Stimulated activated CD4-positive, alpha-beta T cell treated with anti-CD3 and anti-CD28 coated beads, Interleukin-15, amount 100 ng/mL, for 24 hours (primary cell): ENCODE data around the gene TET3.

Source experiments
- DNase-seq: peaks from one replicate; pipeline ENCODE4 v3.0.0-alpha.2; 2020

TET3 gene

DNA sequence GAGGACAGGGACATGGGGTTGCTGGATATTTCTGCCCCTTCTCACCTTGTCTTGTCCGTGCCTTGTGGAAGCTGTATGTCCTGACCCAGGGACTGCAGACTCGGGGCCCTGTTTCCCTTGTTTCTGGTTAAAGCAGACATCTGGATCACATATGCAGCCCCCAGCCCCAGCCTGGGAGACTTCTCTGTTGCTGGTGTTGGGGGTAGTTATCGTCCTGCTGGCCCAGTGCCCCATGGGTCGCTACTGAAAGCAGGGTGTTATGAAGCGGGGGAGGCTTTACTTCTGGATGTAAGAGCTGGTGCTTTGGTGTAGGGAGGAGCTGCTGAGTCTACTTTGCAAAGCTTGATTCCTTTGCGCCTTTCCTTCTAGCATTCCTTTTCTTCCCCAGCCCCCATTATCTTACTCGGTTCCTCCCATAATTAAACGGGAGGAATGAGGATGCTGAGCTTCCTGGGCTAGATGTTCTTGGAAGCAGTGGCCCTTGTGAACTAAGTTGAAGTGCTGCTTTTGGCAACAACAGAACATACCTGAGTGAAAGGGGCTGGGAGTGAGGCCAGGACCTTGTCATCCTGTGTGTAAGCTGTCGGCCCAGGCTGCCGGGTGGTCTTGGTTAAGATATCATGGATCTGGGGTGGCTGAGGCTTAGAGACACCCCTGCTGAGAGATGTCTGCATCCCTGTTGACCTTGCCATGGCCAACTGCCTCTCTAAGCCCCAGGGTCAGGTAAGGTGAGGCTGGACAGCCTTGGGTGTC lies 3.4 kb downstream of the TET3 start:
- DNase-seq: no peak

DNA sequence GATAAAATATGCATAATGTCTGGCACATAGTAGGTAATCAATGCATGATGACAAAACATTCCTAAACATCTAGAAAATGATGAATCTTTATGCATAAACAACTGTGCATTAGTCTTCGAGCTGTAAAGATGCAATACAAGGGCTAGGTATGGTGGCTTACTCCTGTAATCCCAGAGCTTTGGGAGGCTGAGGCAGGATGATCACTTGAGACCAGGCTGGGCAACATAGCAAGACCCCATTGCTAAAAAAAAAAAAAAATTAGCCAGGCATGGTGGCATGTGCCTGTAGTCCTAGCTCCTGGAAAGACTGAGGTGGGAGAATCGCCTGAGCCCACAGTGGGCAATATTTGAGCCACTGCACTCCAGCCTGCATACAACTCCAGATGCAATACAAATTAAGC lies 5.3 kb downstream of the TET3 start:
- no peak for DNase-seq

DNA sequence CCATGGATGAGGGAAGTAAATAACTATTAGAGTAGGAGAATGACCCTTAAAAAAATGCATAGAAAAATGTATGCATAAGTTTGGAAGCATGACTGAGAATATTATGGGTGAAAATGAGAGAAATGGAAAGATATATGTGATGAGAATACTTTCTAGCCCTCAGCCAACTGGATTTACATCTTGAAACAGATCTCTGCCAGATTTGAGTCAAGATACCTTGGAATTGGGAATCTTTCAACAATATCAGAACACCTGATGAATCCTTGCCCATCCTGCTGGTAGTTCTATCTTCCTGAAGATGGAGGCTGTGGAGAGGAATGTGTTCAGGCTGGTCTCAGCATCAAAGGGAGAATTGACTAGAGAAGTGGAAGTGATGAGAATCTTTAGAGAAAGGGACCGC lies 5.8 kb downstream of the TET3 start:
- no peak for DNase-seq

DNA sequence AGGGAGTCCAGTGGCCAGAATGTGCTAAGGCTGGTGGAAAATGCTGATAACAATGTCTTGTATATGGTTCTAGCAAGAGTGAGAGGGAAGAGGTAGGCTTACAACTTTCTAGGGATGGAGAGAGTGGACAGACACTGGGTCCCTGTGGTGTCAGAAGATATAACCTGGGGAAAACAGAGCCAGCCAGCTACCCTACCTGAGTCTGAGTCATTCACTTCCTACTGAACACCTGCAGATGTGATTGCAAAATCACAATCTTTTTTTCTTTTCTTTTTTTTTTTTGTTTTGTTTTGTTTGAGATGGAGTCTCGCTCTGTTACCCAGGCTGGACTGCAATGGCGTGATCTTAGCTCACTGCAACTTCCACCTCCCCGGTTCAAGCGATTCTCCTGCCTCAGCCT lies 7.3 kb downstream of the TET3 start:
- no peak for DNase-seq

DNA sequence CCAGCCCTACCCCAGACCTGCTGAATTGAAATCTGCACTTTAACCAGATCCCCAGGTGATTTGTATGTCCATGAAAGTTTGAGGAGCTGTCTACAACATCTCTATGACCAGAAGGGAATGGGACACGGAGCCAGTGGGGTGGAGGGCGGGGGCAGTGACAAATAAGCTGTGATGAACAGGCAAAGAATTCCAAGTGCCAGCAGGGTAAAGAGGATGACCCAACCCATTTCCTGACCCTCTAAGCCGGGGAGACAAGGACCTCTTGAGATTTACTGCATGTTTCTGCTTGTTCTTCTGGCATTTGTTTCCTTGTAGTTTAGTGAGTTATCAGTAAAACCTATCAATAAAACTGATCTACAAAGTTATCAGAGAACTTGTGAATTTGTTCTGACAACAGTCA lies 8.7 kb downstream of the TET3 start:
- no peak for DNase-seq

DNA sequence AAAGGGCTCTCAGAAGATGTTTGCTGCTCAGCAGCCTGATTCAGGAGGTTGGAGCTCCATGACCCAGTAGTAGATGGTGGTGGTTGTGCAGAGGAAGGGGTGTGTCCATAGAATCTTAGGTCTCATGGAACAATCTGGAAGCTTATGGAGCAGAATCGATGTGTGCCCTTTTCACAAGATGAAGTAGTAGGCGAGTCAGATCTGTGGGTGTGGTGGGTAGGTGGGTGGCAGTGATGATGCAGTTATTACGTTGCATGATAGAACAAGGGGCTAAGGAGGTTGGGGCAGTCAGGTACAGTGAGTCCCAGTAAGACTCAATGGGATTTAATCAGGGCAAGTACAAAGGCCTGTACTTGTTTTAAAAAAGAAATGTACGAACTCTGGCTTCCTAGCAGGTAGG lies 9.1 kb downstream of the TET3 start:
- no peak for DNase-seq

DNA sequence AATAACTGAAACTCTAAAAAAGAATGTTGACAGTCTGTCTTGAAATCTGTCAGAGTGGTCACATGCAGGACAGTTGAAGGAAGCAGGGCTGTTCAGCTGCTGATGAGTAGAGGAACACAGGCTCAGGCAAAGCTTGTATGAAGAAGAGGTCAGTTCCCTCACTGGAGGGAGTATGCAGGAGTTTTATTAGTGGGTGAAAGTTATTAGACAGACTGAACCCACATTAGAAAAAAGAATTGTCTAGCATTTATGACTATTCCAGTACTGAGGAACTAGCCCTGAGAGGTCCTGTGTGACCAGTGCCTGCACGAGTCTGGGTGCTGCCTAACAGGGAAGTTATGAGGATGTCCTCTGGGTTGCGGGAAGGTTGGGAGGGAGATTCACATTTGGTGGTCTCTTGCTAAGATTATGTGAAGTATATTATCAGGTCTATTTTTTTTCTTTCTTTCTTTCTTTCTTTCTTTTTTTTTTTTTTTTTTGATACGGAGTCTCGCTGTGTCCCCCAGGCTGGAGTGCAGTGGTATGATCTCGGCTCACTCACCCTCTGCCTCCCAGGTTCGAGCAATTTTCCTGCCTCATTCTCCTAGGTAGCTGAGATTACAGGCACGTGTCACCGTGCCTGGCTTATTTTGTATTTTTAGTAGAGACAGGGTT lies 9.6 kb downstream of the TET3 start:
- no peak for DNase-seq

DNA sequence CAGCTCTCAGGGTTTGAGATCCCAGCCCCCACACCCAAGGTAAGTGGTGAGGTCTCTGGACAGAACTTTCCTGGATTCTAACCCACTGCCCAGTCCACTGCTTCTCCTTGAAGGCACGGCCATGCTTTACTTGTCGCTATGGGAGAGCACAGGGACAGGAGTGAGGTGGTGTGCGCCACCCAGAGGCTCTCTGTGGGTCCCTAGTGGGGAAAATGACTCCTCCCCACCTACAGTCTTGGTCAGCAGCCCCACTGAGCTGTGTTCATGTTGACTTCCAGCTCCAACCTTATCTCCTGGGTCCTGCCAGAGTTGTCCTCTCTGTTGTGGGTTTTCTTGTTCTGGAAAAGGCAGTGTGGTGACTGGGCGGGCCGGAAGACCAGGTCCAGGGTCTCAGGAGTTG lies 11.1 kb downstream of the TET3 start:
- no peak for DNase-seq

DNA sequence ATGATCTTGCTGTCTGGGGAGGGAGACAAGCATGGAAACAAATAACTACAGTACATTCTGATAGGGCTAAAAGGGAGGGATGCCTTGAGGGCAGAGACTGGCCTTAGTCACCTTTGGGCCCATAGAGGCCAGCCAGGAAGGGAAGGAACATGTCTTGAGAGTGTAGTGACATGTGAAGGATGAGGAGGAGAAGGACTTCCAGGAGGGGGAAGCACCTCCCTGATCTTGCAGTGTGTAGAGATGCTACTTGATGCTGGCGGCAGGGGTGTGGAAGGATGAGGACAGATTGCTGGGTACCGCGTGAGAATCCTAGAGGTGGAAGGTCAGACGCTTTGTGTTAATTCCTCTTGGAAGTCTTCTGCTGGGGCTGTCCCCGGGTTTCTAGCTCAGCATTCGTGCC lies 13.1 kb downstream of the TET3 start:
- DNase-seq: no peak

DNA sequence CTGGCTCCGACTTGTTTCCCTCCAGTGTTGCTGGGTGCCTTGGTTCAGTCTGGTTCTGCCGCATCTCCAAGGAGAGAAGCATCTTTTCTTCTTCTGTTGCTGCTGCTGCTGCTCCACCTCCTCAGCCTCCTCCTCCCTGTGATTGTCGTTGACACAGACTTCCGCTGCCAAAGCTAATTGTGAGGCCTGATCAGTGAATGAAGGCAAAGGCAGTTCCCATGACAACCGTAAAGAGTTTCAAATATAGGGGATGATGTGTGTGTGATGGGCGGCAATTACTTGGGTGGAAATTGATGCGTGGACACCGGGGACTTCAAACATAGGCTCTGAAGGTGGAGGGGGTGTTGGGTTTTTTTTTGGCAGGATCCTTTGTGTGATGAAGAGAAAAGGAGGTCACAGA lies 13.7 kb downstream of the TET3 start:
- peak; percentile 32 for DNase-seq

DNA sequence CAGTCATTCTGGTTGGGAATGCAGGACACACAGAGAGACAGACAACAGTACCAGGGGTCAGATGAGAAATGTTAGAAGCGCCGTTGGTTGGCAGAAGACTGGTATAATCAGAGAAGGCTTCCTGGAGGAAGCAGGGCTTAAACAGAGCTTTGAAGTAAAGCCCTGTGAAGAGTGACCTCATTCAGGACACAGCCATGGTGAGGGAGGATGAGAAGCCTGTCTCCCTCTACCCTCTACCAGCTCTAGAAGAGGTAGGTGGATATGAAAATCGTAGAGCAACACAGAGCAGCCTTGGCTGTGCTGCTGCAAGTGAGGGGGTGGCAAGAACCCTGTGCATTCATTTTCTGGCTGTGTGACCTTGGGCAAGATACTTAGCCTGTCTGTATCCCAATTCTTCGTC lies 14.2 kb downstream of the TET3 start:
- peak; percentile 30 for DNase-seq

DNA sequence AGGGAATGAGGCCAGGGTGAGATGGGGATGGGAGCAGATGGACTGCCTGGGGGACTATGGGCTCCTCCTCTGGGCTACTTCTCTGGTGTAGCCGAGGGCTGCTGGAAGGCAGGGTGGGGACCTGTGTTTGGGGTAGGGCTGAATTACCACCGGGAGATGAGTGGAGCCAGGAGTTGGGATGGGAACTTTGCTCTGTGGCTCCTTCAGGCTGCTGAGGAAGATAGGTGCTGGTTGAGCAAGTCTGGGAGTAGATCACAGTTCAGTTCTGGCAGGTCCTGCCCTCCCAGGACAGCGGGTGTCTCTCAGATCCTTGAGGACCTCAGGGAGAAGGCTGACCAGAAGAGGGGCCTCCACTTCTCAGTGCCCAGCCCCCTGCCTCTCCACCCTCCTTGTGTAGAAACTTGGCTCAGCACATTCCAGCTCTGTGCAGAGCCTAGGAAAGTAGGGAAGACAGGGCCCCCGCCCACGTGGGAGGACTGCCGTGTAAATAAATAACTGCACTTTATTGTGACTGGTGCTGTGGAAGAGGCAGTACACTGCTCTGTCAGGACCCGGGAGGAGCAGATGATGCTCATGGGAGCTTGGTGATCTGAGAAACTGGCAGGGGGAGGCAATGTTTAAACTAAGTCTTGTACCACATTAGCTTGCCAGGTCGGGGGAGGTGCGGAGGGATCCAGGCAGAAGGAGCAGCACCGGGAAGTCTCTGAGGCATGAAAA lies 15.3 kb downstream of the TET3 start:
- no peak for DNase-seq

DNA sequence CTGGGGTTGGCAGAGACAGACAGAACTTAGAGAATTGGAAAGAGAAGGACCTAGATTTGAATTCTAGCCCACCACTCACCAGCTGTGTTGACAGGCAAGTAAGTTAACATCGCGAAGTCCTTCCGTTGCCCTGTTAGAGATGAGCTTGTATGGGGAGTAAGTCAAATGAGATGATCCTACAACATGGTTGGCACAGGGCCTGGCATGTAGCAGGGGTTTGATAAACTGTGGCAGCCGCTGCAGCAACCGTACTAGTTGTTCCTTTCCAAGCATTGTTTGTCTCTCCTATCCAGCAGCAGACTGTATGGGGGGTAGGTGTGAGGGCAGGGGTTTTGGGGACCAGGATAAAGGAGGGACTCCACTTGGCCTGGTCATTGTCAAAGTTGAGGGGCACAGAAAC lies 16.0 kb downstream of the TET3 start:
- no peak for DNase-seq

DNA sequence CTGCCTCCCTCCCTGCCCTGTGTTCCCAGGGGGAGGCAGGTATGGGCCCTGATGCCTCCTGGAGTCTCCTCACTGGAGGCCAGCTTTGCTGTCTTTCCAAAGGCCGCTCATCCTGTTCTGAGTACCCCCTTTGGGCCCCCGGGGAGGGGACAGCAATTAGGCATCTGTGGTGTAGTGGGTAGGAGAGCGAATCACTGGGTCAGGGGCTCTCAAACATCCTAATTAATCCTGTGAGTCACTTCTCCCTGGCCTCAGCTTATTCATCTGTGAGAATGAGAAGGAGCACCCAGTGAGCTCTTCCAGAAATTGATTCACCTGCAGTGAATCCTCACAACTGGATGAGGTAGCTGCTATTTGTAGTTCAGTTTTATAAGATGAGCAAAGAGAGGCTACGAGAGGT lies 16.4 kb downstream of the TET3 start:
- peak; percentile 50 for DNase-seq

DNA sequence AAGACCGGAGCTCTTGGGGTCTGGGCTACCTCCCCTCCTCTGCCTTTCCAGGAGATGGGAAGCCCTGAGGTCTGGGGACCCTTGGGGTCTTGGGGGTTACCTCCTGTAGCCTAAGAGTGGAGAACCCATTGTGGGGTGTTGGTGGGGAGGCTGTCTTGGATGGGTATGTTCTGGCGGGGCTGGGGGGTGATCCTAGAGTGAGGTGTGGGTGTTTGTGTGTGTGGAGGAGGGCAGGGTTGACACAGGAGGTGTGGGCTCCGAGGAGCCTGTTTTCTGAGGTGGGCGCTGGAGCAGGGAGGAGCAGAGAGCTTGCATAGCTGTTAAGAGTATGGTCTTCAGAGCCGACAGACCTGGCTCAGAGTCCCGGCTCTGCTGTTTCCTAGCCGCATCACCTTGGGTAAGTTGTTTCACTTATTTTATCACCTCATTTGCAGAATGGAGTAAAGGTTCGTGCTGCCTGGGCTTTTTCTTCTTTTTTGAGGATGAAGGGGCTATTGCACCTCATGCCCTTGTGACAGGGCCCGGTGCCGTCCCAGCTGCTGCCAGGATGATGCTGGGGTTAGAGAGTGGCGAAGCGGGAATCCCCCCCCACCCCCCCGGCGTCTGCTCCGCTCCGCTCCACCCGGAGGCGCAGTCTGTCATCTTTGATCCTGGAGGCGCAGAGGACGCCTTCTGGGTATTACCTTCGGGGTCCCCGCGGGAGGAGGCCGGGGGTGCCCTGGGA lies 17.2 kb downstream of the TET3 start:
- DNase-seq: no peak

DNA sequence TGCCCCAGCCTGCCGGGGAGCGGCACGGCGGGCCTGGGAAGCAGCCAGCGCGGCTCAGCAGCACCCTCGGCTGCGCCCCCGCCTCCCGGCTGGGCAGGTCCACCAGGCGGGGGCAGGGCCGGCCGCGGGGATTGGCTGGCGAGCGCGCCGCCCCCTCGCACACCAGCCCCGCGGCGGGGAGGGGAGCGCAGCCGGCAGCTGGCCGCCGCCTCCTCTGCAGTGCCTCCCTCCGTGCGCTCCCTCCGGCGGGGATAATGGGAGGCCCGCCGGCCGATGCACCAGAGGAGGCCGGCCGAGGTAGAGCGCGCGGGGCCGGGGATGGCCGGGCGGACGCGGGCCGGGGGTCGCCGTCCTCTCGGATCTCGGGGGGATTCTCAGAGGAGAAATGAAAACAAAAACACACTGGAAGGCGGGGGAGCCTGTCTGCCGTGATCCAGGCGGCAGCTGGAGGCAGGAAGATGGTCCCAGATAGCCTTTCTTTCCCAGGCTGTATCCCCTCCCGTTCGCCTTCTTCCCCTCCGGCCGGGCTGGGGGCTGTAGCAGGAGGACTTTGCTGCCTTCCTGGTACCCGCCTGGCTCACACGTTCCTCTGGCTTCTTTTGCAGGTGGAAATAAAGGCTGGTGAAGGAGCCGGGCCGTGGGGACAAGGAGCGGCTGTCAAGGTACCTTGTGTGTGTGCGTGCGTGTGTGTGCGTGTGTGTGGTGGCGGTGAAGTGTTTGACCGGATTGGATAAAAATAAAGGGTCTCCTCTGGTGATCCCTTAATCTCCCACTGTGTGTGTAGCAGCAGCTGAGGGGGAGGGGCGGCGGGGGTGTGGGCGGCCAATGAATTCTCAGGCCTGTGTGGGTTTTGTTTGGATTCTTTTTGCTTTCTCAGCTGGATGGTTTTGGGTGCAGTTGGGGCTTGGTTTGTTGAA lies 18.1 kb downstream of the TET3 start:
- DNase-seq: peak; percentile 87

DNA sequence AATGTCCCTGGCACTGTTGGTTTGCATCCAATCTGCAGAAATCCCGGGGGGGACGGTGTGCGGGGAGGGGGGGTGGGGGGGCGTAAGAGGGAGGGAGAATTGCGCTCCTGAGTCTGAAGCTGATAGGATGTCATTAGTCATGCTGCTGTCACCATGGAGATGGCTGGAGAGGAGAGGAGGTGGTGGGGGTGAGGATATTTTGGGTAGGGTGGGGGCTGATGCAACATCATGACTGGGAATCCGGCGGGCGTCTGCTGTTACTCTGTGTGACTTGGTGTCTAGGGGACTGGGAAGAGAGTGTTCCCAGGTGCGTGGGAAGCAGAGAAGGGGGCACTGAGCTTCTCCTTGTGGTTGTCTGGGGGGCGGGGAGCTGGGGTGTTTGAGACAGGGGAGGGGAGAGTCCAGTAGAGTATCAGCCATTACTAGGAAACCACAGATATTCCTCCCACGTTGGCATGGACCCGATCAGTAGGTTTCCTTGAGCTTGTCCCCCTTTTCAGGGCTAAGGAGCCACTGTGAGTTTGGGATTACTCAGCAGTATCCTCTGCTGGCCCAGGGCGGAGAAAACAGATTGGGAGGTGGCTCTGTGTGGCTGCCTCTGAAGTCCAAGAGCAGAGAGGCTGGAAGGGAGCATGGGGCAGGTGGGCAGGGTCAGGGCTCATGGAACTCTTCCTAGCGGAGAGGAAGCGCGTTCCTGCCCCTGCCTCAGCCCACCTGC lies 18.9 kb downstream of the TET3 start:
- DNase-seq: no peak

DNA sequence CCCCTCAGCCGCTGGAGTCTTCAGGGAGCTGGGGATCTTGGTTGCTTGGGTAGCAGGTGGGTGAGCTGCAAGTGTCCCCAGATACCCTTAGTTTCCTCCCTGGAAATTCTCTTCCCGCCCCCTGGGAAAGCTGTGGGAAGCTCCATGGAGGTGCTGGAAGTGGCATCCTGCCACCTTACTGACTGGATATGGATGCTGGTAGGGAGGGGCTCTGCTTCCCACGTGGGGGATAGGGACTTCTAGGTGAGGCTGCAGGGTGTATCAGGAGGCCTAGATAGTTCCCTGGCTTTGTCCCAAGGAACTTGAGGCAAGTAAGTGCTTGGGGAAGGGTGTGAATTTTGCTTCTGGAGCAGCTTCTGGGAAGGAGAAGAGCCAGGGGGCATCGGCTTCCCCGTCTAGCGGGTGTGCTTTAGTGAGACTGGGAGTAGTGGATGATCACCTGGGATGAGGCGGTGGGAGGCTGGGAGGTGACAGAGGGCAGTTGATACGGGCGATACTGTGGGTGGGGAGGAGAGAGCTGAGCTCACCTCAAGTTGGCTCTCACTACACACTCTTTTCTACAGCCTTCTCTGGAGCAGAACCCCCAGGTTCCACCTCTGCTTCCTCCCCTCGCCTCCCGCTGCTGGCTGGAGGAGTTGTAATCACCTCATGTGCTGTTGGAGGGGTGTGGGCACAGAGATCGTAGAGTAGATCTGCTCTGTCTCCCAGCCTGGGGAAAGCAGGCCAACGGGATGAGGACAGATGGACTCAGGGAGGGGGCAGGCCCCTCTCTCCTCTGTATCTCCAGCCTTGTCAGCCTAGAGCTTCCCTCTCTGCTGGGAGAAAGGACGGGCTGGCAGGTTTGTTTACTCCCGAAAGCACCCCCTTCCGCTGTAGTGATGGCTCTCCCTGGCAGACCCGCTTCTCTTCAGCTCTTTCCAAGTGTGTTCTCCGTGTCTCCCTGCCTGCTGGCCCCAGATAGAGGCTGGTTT lies 19.8 kb downstream of the TET3 start:
- DNase-seq: no peak

DNA sequence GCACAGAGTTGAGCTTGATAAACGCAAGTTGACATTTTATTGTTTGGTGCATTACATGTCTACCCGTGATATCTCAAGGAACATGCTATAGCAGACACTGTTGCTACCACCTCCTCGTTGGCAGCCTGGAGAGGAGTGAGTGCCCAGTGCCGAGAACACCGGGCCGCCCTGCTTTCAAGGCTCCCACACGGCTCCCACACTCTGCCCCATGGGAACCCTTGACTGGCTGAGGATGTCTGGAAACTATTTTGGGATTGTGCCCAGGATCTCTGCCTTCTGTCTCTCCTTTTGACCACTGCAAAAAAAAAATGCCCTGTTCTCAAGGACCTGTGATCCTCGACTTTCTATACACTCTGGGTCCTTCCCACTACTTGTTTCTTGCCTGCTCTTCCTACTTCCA lies 21.1 kb downstream of the TET3 start:
- DNase-seq: no peak

DNA sequence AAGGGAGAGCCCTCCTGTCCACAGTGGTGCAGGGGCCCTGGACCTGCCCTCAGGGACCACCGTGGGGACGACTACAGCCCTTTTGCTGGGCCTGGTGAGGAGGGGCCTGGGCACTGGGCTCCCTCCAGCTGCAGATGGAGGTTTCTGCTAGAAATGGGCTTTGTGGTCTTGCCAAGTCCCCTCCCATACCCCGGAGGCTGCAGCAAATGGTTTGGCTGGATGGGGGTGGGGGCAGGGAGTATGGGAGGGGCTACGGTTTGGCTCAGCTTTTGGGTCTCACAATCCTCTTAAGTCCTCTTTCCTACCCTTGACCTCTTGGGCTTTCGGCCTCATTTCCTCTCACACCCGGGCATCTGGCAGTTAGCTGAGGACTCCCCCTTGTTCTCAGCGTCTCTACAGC lies 21.7 kb downstream of the TET3 start:
- DNase-seq: no peak

DNA sequence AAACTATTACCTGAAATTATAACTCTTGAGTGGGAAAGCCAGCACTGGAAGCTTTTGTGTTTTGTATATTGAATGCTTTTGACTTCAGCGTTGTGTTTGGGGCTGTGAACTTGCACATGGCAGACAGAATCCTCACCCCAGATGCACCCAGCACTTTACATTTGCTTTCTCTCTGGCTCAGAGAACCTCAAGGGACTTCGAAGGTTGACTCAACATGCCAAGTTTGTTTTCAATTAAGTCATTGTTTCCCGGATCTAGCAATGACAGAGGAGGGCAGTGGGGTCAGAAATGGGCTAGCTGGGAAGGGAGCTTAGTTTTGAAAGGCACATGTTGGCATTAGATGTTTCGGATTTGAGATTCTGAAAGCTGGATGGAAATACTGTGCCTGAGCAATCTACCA lies 22.4 kb downstream of the TET3 start:
- no peak for DNase-seq
